Right lobe of liver (tissue), 6 donors: ENCODE measurements around the gene NOS1. TPM values are rescaled to one million over a fixed set of nuclear protein-coding genes. Genes with fewer than 3 reads are reported as not detected.
A peak's percentile ranks its signal among the peaks of the same experiment; 100 is the strongest.
"Not testable (repeated sequence)": the region's sequence is repeated elsewhere in the genome, so short reads cannot be mapped to it uniquely, and the experiment has no call there.

ENCODE experiments used
- ATAC-seq, 4 donors: fragments of 200-7000 bp; cut with Tn5 transposase; one replicate each; pipeline ENCODE4 v1.9.1; 2020; ENCODE audit warnings: mild to moderate bottlenecking in 4 of 4, moderate library complexity in 4 of 4
- DNase-seq, 3 donors: peaks; one replicate each; pipeline ENCODE4 v3.0.0-alpha.2; 2020
- H3K27ac ChIP-seq, 3 donors: fragments of 200-600 bp; one replicate each; pipeline ENCODE4 v1.8.0; 2022
- H3K27me3 ChIP-seq, 2 donors: fragments of 200-600 bp; one replicate each; pipeline ENCODE4 v1.8.0; 2022
- H3K36me3 ChIP-seq, 4 donors: fragments of 200-600 bp; sonication (generic) in 1 of 4; one replicate each; pipeline versions ENCODE4 v1.5.1 to v1.8.0; 2017 to 2022; ENCODE audit warnings: control low read depth in 1 of 4
- H3K4me1 ChIP-seq, 4 donors: fragments of 200-600 bp; sonication (generic) in 1 of 4; one replicate each; pipeline versions ENCODE4 v1.5.1 to v1.8.0; 2017 to 2022; ENCODE audit warnings: control low read depth in 1 of 4
- H3K4me3 ChIP-seq, 3 donors: fragments of 200-600 bp; one replicate each; pipeline ENCODE4 v1.8.0; 2022
- H3K9me3 ChIP-seq, 4 donors: fragments of 200-600 bp; sonication (generic) in 1 of 4; one replicate each; pipeline versions ENCODE4 v1.5.1 to v1.8.0; 2017 to 2022; ENCODE audit warnings: control low read depth in 1 of 4
- CTCF ChIP-seq, 4 donors: fragments of 200-600 bp in 3 of 4; fragments of 450-650 bp in 1 of 4; IDR thresholded peaks; one replicate each; pipeline versions ENCODE4 v1.5.1 to v1.8.0; 2016 to 2022; ENCODE audit warnings: antibody characterized with exemption in 4 of 4, mild to moderate bottlenecking in 2 of 4
- POLR2A ChIP-seq: fragments of 450-650 bp; IDR thresholded peaks from one replicate; pipeline ENCODE4 v1.6.1; 2017; ENCODE audit warnings: antibody characterized with exemption, mild to moderate bottlenecking
- WGBS: methylation state at CpG from one replicate; pipeline ENCODE4 v1.1.6; 2018; ENCODE audit warnings: low coverage, low lambda C conversion rate; ENCODE audit not compliant: insufficient coverage; ENCODE audit errors: missing lambda C conversion rate; 5-methylcytosine and 5-hydroxymethylcytosine counted together
- intact Hi-C, 2 donors: fragments of 100-400 bp; cut with DNase I; formaldehyde crosslinking; loops; one replicate each; pipeline versions ENCODE4 v1.11.2 to v1.14.1; 2022
- total RNA-seq, 6 experiments: library from RNA; depleted of rRNA in 2 of 6; stranded (reverse); fragments of >200 nt in 2 of 6; fragmentation: NEBNext Ultra II Directional in 3 of 6; extraction: Animal tissue kit (Norgen Biotek cat#: 25700) in 3 of 6; gene quantifications; one replicate each; pipeline versions ENCODE4 v1.1.0 to v1.2.4, GENCODE V29; 2016 to 2023
- donor health status: DM: no; HTN: yes; CAD: no.
- donor health status: DM: no; HTN: no; CAD: no.
- donor health status: DM: no; HTN: no; CAD: no.
- donor health status: DM: no; HTN: yes; CAD: no.
- donor health status: DM: no; HTN: yes; CAD: no.

The NOS1 gene
- total RNA-seq, 6 experiments from 2014 or later: under 0.01 to 0.12 (median 0.05) TPM

DNA sequence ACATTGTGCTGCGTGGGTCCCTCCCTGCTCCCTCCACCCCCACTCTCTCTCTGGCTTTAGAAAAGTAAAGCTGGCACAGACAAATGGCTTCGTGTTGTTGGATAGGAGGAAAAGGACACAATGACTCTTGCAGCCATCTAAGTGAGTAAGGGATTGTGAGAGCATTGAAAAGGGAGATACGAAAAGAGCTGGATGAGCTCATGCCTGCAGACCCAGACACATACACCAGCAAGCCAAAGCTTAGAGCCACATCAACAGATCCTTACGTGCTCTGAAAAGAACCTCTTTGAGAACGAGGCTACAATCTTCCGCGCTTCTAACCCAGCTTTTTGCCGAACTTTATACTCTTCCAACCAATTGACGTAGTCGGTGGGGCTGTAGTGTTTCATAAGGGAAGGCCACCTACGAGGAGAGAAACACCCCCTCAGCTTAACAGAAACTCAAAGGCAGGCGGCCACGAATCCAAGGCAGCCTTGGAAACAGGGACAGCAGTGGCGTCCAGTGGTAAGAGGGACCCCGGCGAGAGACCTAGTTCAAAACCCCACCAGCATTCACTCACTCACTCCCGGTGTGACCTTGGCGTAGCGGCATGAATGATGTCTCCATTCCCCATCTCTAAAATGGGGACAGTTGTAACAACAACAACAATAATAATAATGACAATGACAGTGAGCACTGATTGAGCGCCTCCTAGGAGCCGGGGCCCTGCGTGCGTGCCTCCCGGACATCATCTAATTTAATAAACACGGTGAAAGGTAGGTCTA lies 172.3 kb downstream of the NOS1 start:
- H3K27ac ChIP-seq: peak overlapping the region; percentile 76 to 86 (median 86)
- peak overlapping the region; percentile 74 to 91 (median 84) for H3K4me3 ChIP-seq

GRCh38 chr12:117188121-117188665 lies 173.2 kb downstream of the NOS1 start:
- intact Hi-C loops: no loop called here
- Histone ChIP-seq H3K4me1 (peaks cover 0 to 30% (median 11%) of the 10 kb centered on the region in 4 donors), H3K4me3 (no peak overlapping the region), H3K9me3 (no peaks in the 10 kb centered on the region), H3K27me3 (no peaks in the 10 kb centered on the region), H3K36me3 (peaks cover 0 to 28% (median 10%) of the 10 kb centered on the region in 4 donors), H3K27ac (peak overlapping the region; percentile 14 to 86 (median 86))
- DNase-seq (no peak), ATAC-seq (no peak)
- no peak for TF ChIP-seq CTCF (IDR thresholded peaks at IDR 0.05)
- WGBS: 39% methylated on average over 6 of the region's 12 CpGs

More for the DNA sequence above, 172.3 kb downstream of the NOS1 start:
- 16% methylated on average over 18 of the region's 25 CpGs for WGBS
- intact Hi-C loops: no loop called here
- TF ChIP-seq POLR2A (peak; percentile 31), CTCF (IDR thresholded peaks at IDR 0.05) (no peak)
- Histone ChIP-seq H3K9me3 (peaks cover 0 to 3% (median 0%) of the 10 kb centered on the region in 4 donors), H3K4me1 (peaks cover 0 to 30% (median 11%) of the 10 kb centered on the region in 4 donors), H3K27me3 (no peaks in the 10 kb centered on the region), H3K36me3 (peaks cover 0 to 24% (median 10%) of the 10 kb centered on the region in 4 donors)
- DNase-seq (no peak), ATAC-seq (peak; percentile 5 to 52 (median 12))

- Histone ChIP-seq H3K9me3 (no peaks in the 10 kb centered on the region), H3K4me1 (peaks cover 0 to 30% (median 11%) of the 10 kb centered on the region in 4 donors), H3K27ac (peak overlapping the region in 2 of 3 donors; percentile 14 to 86), H3K36me3 (peaks cover 0 to 30% (median 10%) of the 10 kb centered on the region in 4 donors), H3K27me3 (no peaks in the 10 kb centered on the region), H3K4me3 (no peak overlapping the region)
- DNase-seq: no peak
- 13% methylated on average over 4 of the region's 4 CpGs for WGBS
- intact Hi-C loops: no loop called here
- TF ChIP-seq POLR2A (no peak), CTCF (IDR thresholded peaks at IDR 0.05) (no peak)
- peak; percentile 9 to 51 (median 16) for ATAC-seq
Measured at GRCh38 chr12:117187421-117187820, 174.0 kb downstream of the NOS1 start.

GRCh38 chr12:117182866-117183265 lies 178.6 kb downstream of the NOS1 start:
- Histone ChIP-seq H3K4me3 (no peak overlapping the region), H3K4me1 (peaks cover 0 to 12% (median 4%) of the 10 kb centered on the region in 4 donors), H3K9me3 (no peaks in the 10 kb centered on the region), H3K27ac (no peak overlapping the region), H3K27me3 (no peaks in the 10 kb centered on the region), H3K36me3 (peaks cover 0 to 55% (median 21%) of the 10 kb centered on the region in 4 donors)
- 24% methylated on average over 3 of the region's 3 CpGs for WGBS
- ATAC-seq (peak in 3 of 4 donors; percentile 30 to 65 (median 35)), DNase-seq (no peak)
- TF ChIP-seq CTCF (IDR thresholded peaks at IDR 0.05): no peak
- TF ChIP-seq POLR2A: no peak
- intact Hi-C loops: no loop called here

DNA sequence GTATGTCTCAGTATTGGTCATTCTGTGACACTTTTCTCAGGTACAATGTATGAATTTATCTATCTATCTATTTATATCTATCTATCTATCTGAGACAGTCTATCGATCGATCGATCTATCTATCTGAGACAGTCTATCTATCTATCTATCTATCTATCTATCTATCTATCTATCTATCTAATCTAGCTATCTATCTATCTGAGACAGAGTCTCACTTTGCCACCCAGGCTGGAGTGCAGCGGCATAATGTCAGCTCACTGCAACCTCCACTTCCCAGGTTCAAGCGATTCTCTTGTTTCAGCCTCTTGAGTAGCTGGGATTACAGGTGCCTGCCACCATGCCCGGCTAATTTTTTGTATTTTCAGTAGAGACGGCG lies 180.0 kb downstream of the NOS1 start:
- WGBS: 97% methylated on average over 7 of the region's 8 CpGs
- H3K4me1 ChIP-seq, intact Hi-C loops, H3K27me3 ChIP-seq, H3K4me3 ChIP-seq, ATAC-seq, DNase-seq, H3K9me3 ChIP-seq, H3K27ac ChIP-seq: not testable (repeated sequence)
- peaks cover 0 to 67% (median 24%) of the 10 kb centered on the region in 4 donors for H3K36me3 ChIP-seq
